ENCODE measurements around the gene IKZF3. TPM values are rescaled to one million over a fixed set of nuclear protein-coding genes. Genes with fewer than 3 reads are reported as not detected.
"Not testable (repeated sequence)": the region's sequence is repeated elsewhere in the genome, so short reads cannot be mapped to it uniquely, and the experiment has no call there.

IKZF3 gene
- total RNA-seq, 1 donor from 2014 or later, result 23.1 TPM

- intact Hi-C loops (cut with micrococcal nuclease), result no loop called here
Measured at GRCh38 chr17:39782980-39783379, 81.1 kb downstream of the IKZF3 start.

GRCh38 chr17:39782481-39782880, 81.6 kb downstream of the IKZF3 start:
- intact Hi-C loops (cut with micrococcal nuclease), result no loop called here

- intact Hi-C loops (cut with micrococcal nuclease), result no loop called here
Measured at GRCh38 chr17:39781861-39782213, 82.3 kb downstream of the IKZF3 start.

DNA sequence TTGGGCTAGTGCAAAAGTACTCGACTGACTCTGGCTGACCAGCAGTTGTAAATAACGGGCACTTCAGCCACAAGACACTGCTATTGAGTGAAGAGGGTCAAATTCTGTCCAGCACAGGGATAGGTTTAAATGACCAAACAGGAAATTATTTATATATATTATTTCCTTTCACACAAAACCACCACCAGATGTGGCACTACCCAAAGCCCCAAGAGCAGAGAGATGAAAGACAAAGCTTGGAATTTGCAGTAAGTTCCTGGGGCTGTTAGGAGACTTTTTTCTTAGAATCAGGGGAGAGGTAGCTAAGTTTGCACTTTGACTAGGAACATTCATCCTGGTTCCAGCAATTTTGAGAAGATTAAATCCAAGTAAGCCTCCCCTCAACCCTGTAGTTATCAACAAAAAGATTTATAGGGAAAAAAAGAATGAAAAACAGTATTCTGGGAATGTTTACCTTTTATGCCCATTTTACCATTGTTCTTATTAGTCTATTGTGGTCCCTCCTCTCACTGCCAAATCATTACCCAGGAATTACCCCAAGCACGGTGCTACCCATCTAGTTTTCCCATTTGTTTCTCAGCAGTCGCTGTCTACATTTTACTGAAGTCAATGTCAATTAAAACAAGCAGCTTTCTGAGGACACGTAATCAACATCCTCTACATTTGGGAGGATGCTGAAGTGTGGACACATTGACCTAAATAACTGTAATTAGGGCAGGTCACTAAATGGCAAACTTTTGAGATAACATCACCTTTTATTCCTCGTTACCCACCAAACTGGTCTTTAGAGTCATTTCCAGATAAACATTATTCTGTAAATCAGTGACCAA, 82.9 kb downstream of the IKZF3 start:
- intact Hi-C loops (cut with micrococcal nuclease), result no loop called here

DNA sequence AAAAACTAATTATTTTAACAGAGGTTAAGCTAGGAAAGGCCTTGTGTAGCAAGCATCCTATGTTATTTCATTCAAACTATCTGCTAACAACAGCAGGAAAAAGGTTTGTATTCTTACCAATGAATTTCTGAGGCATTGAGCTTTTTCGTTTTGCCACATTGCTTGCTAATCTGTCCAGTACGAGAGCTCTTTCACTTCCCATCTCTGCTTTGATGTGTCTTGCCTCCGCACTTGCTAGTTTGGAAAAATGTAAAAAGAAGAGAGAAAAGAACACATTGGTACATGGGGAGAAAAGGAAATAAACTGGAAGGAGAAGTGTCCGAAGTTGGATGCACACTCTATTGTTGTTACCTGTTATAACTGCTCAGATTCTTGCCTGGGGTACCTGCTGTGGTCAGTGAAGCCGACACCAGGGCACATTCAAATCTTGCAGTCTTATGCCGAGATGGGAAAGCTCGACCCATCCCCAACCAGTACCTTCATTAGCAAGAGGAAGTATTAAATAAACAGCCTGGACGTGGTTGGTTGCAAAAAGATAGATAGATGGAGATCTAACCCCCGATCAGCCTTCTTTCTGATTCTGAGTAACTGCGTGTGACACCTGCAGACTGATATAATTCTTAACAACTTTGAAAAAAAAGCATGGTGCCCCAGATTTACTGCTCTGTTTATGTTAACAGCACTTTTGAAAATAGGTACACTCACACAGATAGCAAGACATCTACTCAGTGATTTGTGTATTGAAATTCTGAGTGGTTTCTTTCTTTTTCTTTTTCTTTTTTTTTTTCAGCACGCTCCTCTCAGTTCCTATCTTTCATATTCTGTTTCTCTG, 86.4 kb downstream of the IKZF3 start:
- intact Hi-C loops (cut with micrococcal nuclease), result no loop called here

GRCh38 chr17:39776252-39776651, 87.9 kb downstream of the IKZF3 start:
- intact Hi-C loops (cut with micrococcal nuclease), result no loop called here

DNA sequence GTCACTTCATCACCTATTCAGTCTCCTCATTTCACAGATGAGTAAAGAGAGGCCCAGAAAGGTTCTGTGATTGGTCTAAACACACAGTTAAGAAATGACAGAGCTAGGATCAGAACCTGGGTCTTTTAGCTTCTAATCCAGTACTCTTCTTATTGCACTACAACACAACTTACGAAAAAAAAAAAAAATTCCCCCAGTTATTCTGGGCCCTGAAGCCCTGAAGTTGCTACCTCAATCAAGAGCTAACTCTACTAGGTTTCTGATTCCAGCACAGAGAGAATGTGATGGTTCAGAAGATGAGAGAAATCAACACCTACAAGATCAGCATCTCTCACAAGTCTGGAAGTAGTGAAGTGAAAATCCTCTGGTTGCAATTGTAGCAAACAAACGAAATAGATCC, 89.1 kb downstream of the IKZF3 start:
- intact Hi-C loops (cut with micrococcal nuclease), result no loop called here

DNA sequence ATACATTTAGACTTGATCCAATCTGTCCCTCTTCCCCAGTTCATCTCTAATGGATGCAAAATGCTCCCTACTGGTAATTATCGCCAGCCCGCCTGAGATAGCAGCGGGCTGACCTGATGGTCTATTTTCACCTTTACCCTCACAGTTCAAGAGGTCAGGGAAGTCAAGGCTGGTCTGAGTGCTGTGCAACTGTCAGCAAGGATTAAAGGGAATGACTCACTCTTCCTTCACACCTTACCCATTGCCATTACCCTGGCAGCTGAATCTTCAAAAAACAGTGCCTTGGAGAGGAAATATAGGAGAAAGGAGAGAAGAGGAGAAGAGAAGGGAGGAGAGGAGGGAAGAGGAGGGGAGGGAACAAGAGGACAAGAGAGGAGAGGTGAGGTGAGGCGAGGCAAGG, 90.1 kb downstream of the IKZF3 start:
- intact Hi-C loops (cut with micrococcal nuclease), result loop anchor here (5.0 kb wide), 1 partner anchor 88 kb away; the partner anchor contains the start of gene IKZF3

DNA sequence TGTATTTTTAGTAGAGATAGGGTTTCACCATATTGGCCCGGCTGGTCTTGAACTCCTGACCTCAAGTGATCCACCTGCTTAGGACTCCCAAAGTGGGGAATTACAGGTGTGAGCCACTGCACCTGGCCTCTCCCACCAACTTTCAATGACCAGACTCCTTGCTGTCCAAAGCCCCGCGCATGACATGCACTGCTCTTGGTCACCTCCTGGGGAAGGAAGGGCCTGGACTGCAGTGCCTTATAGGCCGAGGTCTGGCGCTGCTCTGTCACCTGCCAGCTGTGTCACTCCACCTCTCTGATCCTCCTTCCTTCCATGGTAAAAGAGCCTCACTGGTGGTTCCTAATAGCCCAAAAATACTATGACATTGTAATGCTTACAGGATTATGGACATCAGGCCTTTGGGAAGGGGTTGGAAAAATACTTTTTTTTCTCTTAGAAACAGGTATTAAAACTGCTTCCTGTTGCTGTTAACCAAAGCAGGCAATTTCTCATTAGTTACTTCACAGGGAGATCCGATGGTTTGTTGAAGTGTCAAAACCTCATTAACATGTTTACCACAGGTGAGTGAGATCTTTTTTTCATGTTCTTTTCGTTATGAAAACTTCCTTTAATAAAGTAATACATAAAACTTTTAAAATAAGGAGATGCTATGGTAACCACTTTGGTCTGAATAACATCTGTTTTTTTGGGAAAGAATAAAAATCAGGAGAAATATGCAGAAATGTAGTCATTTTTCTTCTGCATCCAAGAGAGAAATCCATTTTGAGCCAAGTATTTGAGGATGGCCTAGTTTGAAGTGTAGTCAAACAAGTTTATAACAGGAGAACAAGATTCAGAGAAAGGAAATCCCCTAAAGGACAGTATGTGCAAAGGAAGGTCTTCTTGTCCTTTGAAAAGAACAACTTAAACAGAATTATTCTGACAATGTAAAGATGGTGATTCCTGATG, 90.9 kb downstream of the IKZF3 start:
- intact Hi-C loops (cut with micrococcal nuclease), result loop anchor here (5.0 kb wide), 1 partner anchor 89 kb away; the partner anchor contains the start of gene IKZF3

DNA sequence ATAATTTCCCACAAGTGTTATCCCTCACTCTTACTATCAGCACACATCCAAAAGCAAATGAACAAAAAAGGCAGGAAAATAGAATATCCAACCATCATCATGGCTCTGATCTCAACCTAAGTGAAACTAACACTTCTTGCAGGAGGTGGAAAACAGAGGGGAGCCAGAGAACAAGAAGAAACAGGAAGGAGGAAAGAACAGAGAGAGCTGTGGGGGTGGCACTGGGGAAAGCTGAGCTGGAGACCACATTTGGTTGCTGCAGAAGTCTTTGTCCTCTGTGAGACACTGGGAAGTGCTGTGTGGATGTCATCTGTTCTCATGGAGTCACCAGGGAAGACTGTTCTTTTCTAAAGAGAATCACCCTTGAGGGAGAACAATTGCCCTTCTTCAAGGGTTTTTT, 91.7 kb downstream of the IKZF3 start:
- intact Hi-C loops (cut with micrococcal nuclease), result loop anchor here (5.0 kb wide), 1 partner anchor 90 kb away; the partner anchor contains the start of gene IKZF3

- intact Hi-C loops (cut with micrococcal nuclease), result loop anchor here (1.0 to 5.0 kb wide), 4 partner anchors 16 to 92 kb away; partner anchors contain the start of gene IKZF3
Measured at GRCh38 chr17:39769974-39770587, 94.0 kb downstream of the IKZF3 start.

DNA sequence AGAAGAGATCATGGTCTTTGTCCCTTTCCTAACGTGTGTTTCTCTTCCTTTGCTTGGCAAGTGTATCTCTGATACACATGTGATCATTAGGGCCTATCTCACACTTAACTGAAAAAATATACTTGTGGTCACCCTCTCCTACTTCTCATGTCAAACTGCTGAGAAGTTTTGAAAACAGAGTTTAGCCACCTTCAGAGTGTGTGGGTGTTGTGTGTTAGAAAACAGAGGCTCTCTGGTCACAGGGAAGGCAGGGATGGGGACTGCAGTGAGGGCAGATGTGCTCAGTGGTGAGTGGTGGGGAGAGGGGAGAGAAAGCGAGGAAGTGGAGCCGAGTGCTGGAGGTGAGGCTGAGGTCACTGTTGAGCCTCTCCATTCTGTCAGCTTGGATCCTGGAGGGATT, 97.0 kb downstream of the IKZF3 start:
- intact Hi-C loops (cut with micrococcal nuclease), result no loop called here

DNA sequence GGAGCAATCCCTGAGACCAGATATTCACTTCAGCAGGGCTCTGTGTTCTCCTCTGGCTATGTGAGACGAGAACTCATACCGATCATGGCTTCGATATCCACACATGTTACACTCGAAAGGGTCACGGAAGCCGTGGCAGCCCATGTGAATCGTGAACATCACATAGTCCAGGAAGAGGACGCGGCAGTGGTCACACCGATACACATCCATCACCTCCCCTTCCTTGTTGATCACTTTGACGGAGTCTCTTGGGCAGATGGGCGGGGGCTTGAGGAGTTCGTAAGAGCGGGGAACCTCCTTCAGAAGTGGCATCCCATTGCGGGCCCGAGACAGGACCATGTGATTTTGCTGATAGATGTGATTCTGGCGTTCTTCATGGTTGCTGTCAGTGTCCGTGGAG, 98.3 kb downstream of the IKZF3 start:
- intact Hi-C loops (cut with micrococcal nuclease), result no loop called here

DNA sequence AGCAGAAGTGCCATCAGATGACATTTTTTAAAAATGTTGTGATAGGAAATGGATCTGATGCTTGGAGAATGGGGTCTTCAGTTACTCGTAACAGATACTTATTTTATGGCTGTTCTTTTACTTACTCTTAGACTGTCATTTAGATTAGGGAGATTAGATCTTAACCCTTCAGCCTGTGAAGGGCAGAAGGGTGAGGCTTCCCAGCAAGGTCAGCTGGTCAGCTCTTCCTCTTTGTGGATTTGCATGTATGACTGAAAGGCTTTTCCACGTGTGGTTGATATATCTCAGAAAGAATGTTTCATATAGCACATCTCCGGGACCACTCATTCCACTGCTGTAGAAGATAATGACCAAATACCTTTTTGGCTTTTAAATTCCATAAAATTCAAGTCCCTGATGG, 98.9 kb downstream of the IKZF3 start:
- intact Hi-C loops (cut with micrococcal nuclease), result no loop called here

DNA sequence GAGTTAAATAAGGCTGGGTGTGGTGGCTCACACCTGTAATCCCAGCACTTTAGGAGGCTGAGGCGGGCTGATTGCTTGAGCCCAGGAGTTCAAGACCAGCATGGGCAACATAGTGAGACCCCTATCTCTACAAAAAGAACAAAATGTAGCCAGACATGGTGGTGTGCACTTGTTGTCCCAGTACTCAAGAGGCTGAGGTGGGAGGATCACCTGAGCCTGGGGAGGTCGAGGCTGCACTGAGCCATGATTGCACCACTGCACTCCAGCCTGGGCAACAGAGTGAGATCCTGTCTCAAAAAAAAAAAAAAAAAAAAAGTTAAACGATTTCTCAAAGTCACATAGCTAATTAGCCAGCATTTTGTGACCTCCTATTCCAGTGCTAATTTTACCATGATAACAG, 99.9 kb downstream of the IKZF3 start:
- intact Hi-C loops (cut with micrococcal nuclease), result not testable (repeated sequence)

DNA sequence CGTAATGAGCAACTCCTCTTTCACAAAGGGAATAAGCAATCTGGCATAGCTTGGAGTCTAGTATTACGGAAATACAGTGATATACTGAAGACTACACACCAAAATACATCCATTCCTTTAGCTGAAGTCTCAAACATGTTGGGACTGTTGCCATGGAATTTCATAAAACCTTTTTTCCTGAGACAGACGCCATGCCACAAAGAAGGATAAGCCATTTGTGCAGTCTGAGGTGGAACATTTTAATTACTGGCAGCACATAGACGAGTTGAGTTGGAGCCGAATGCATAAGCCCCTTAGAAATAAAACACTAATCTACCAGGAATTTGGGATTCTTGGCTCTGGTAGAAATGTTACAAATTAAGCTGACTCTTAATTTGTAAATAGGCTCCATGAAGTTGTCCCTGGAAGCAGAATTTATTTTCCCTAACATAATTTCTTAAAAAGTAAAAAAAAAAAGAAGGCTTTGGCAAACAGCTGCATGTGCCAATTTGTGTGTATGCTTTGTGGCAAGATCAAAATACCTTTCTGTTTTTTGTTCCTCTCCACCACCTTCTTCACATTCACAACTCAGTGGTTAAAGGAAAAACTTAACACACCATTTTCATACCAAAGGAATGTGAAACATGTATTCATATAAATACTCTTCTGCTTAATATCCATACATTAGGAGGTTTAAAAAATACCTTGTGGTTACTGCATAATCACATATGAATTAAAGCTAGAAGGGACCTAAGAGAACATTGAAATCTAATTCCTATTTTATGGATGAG, 100.9 kb downstream of the IKZF3 start:
- intact Hi-C loops (cut with micrococcal nuclease), result no loop called here

- intact Hi-C loops (cut with micrococcal nuclease), result no loop called here
Measured at GRCh38 chr17:39761861-39762496, 102.1 kb downstream of the IKZF3 start.

DNA sequence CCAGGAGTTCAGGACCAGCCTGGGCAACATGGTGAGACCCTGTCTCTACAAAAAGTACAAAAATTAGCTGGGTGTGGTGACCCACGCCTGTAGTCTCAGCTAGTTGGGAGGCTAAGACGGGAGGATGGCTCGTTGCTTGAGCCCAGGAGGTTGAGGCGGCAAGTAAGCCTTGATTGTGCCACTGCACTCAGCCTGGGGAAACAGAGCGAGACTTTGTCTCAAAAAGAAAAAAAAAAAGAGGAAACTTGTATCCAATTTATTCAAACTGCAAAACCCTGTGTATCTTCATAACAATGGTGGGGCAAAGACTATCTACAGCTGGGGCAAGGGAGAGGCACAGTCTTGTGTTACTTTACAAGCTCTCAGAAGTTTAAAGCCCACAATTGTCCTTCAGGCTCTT, 104.9 kb downstream of the IKZF3 start:
- intact Hi-C loops (cut with micrococcal nuclease), result loop anchor here (5.0 to 10.0 kb wide), 2 partner anchors 33 to 166 kb away; partner anchors contain the start of genes LRRC3C and ORMDL3
